K562 (cell line): ENCODE measurements around the gene C17orf114.

ENCODE experiments used
- ATAC-seq: fragments of 200-7000 bp; cut with Tn5 transposase; 3 replicates; pipeline ENCODE4 v1.9.1; 2020; ENCODE audit warnings: moderate library complexity
- BruUV-seq: library from RNA; stranded (reverse); fragments of 400-500 nt; replicated peaks from 2 replicates; lab custom pipeline; 2021; lab: Mats Ljungman, UMichigan
- CTCF ChIA-PET: fragments of 300-600 bp; formaldehyde crosslinking; extraction: SDS; loops from one replicate; lab custom pipeline; 2021; ENCODE audit warnings: low intra/inter-chr PET ratio; lab: Yijun Ruan, JAX
- POLR2A ChIA-PET: fragments of 300-600, 350-650 bp; sonication (Branson Sonifier 250); formaldehyde crosslinking; extraction: SDS; loops from one replicate; lab custom pipeline; 2021; ENCODE audit warnings: antibody characterized with exemption, inconsistent platforms; lab: Yijun Ruan, JAX
- DNase-seq, 4 experiments: peaks; one replicate each; pipeline versions ENCODE4 v3.0.0 to v3.0.0-alpha.2; 2011 to 2018; ENCODE audit warnings: low spot score in 3 of 4, mixed read lengths in 3 of 4; ENCODE audit errors: extremely low read depth in 1 of 4
- FAIRE-seq: peaks from 2 replicates; lab custom pipeline; 2011; peaks lifted over from hg19 to GRCh38; lab: Jason Lieb, UNC
- H2AFZ ChIP-seq: 2 replicates; pipeline ENCODE4 v1.6.0; 2011; ENCODE audit warnings: low read depth, low read length, control low read depth, inconsistent platforms
- H3K27ac ChIP-seq: fragments of 200-600 bp; 3 replicates; pipeline ENCODE4 v1.8.0; 2011; ENCODE audit warnings: low read depth, mild to moderate bottlenecking, control low read depth, inconsistent platforms, low read length, moderate library complexity, mixed read lengths; ENCODE audit errors: extremely low read depth
- H3K27me3 ChIP-seq, 2 experiments: fragments of 300-600 bp in 1 of 2; 2 replicates in 1 of 2; 3 replicates in 1 of 2; pipeline versions ENCODE4 v1.6.0 to v1.8.0; 2011; ENCODE audit warnings: inconsistent platforms in 2 of 2, low read length in 2 of 2, mild to moderate bottlenecking in 1 of 2, mixed read lengths in 1 of 2, moderate library complexity in 1 of 2; ENCODE audit not compliant: control insufficient read depth in 2 of 2, insufficient read depth in 2 of 2
- H3K36me3 ChIP-seq: fragments of 300-600 bp; 3 replicates; pipeline ENCODE4 v1.8.0; 2011; ENCODE audit warnings: mild to moderate bottlenecking, low read length, inconsistent platforms; ENCODE audit not compliant: control insufficient read depth, insufficient read depth
- H3K4me1 ChIP-seq, 2 experiments: fragments of 200-600 bp in 1 of 2; replicated peaks in 1 of 2; 2 replicates in 1 of 2; 3 replicates in 1 of 2; pipeline versions ENCODE4 v1.5.1 to v1.8.0; 2011; ENCODE audit warnings: inconsistent platforms in 2 of 2, low read length in 2 of 2, mild to moderate bottlenecking in 1 of 2, mixed read lengths in 1 of 2, moderate library complexity in 1 of 2; ENCODE audit not compliant: control insufficient read depth in 2 of 2, insufficient read depth in 2 of 2
- H3K4me2 ChIP-seq: 2 replicates; pipeline ENCODE4 v1.6.1; 2011; ENCODE audit warnings: low read length, control low read depth, inconsistent platforms, mixed read lengths; ENCODE audit not compliant: insufficient read depth
- H3K4me3 ChIP-seq: fragments of 200-600 bp; sonication (generic), shearing (Covaris generic); 2 replicates; pipeline ENCODE4 v1.5.1; 2016; ENCODE audit warnings: control low read depth, inconsistent platforms
- H3K79me2 ChIP-seq: fragments of 200-600 bp; 3 replicates; pipeline ENCODE4 v1.8.0; 2011; ENCODE audit warnings: low read length, inconsistent platforms; ENCODE audit not compliant: control insufficient read depth, insufficient read depth
- H3K9ac ChIP-seq, 2 experiments: 2 replicates each; pipeline versions ENCODE4 v1.6.0 to v1.6.1; 2011; ENCODE audit warnings: low read depth in 2 of 2, low read length in 2 of 2, control low read depth in 1 of 2, inconsistent platforms in 1 of 2, mild to moderate bottlenecking in 1 of 2, mixed read lengths in 1 of 2; ENCODE audit not compliant: insufficient read depth in 1 of 2
- H3K9me1 ChIP-seq: one replicate; pipeline ENCODE4 v1.6.0; 2011; ENCODE audit warnings: inconsistent platforms, mild to moderate bottlenecking, low read length, moderate library complexity; ENCODE audit not compliant: control insufficient read depth, insufficient read depth
- H3K9me3 ChIP-seq: replicated peaks from 2 replicates; pipeline ENCODE4 v1.5.1; 2011; ENCODE audit warnings: low read depth, low read length, inconsistent platforms; ENCODE audit not compliant: control insufficient read depth, insufficient read depth
- H4K20me1 ChIP-seq: replicated peaks from 2 replicates; pipeline ENCODE4 v1.6.1; 2011; ENCODE audit warnings: low read length, inconsistent platforms, mixed read lengths; ENCODE audit not compliant: control insufficient read depth, insufficient read depth
- ARID2 ChIP-seq: fragments of 450-650 bp; IDR thresholded peaks from 2 replicates; pipeline ENCODE4 v1.6.1; 2017; ENCODE audit warnings: antibody characterized with exemption, mild to moderate bottlenecking
- CEBPB ChIP-seq: fragments of 450-650 bp; IDR thresholded peaks from 2 replicates; pipeline ENCODE4 v1.6.1; 2016; ENCODE audit warnings: missing genetic modification characterization, missing compliant biosample characterization
- HES1 ChIP-seq: fragments of 450-650 bp; IDR thresholded peaks from 2 replicates; pipeline ENCODE4 v1.6.1; 2016; ENCODE audit warnings: low read depth, mild to moderate bottlenecking, moderate library complexity
- ID3 ChIP-seq, 2 experiments: fragments of 250-450 bp in 1 of 2; fragments of 450-650 bp in 1 of 2; sonication (Bioruptor Pico) in 1 of 2; IDR thresholded peaks; 2 replicates each; pipeline versions ENCODE4 v1.6.1 to v1.8.0; 2016 to 2021; ENCODE audit warnings: mild to moderate bottlenecking in 2 of 2, moderate library complexity in 2 of 2, missing compliant biosample characterization in 1 of 2, missing genetic modification characterization in 1 of 2
- LEF1 ChIP-seq: fragments of 450-650 bp; IDR thresholded peaks from 2 replicates; pipeline ENCODE4 v1.6.1; 2016; ENCODE audit warnings: mild to moderate bottlenecking
- MCM3 ChIP-seq: fragments of 450-650 bp; IDR thresholded peaks from 2 replicates; pipeline ENCODE4 v1.6.1; 2016
- MXD1 ChIP-seq: fragments of 250-450 bp; sonication (Bioruptor Pico); IDR thresholded peaks from 2 replicates; pipeline ENCODE4 v1.8.0; 2021; ENCODE audit warnings: borderline replicate concordance, mild to moderate bottlenecking, moderate library complexity; ENCODE audit not compliant: poor library complexity, severe bottlenecking
- NONO ChIP-seq, 2 experiments: fragments of 200-400 bp in 1 of 2; fragments of 450-650 bp in 1 of 2; formaldehyde crosslinking in 1 of 2; IDR thresholded peaks; 2 replicates each; pipeline ENCODE4 v1.6.1; 2017; ENCODE audit warnings: low read depth in 2 of 2, mild to moderate bottlenecking in 2 of 2, moderate library complexity in 2 of 2, low read length in 1 of 2
- SIN3A ChIP-seq, 2 experiments: fragments of 150-350 bp in 1 of 2; IDR thresholded peaks; 2 replicates each; pipeline ENCODE4 v1.6.1; 2011 to 2016; ENCODE audit warnings: borderline replicate concordance in 2 of 2, low read depth in 2 of 2, low read length in 2 of 2, mild to moderate bottlenecking in 2 of 2, moderate library complexity in 2 of 2; ENCODE audit not compliant: control insufficient read depth in 1 of 2
- STAT5A ChIP-seq: IDR thresholded peaks from 2 replicates; pipeline ENCODE4 v1.6.1; 2012; ENCODE audit warnings: low read length, inconsistent platforms, borderline replicate concordance
- USF1 ChIP-seq: sonication (generic); formaldehyde crosslinking; IDR thresholded peaks from 2 replicates; pipeline ENCODE4 v1.9.0; 2022; ENCODE audit warnings: mild to moderate bottlenecking, missing genetic modification reagents
- ZC3H4 ChIP-seq: sonication (generic); formaldehyde crosslinking; IDR thresholded peaks from 2 replicates; pipeline ENCODE4 v1.9.0; 2021; ENCODE audit warnings: missing genetic modification reagents, borderline replicate concordance
- WGBS: fragments of 100-300 bp; shearing (Covaris generic); methylation state at CpG from one replicate; pipeline ENCODE4 v1.1.6; 2016; ENCODE audit warnings: low coverage, mixed read lengths; ENCODE audit not compliant: insufficient coverage; ENCODE audit errors: missing lambda C conversion rate; 5-methylcytosine and 5-hydroxymethylcytosine counted together
- in situ Hi-C: fragments of 300-500 bp; cut with MboI; formaldehyde crosslinking; loops from 4 replicates; pipeline ENCODE4 v1.15.0; 2018; ENCODE audit warnings: inconsistent platforms, mixed read lengths
- intact Hi-C: fragments of 100-400 bp; cut with micrococcal nuclease; formaldehyde crosslinking; loops from 2 replicates; pipeline ENCODE4 v1.14.2; 2022

Gene C17orf114

GRCh38 chr17:4843321-4844000, 41.3 kb upstream of the C17orf114 start:
- Histone ChIP-seq H4K20me1 (peaks cover 10% of the 10 kb centered on the region; the same call in 1 of the 2 replicates), H3K4me1 (peaks cover 23 to 26% of the 10 kb centered on the region in 2 experiments), H3K4me3 (no peak overlapping the region), H3K9me1 (peaks cover 3% of the 10 kb centered on the region), H3K9ac (no peak overlapping the region), H3K79me2 (peaks cover 86% of the 10 kb centered on the region), H2AFZ (no peak overlapping the region), H3K27me3 (no peaks in the 10 kb centered on the region), H3K27ac (no peak overlapping the region), H3K4me2 (no peak overlapping the region), H3K36me3 (peaks cover 35% of the 10 kb centered on the region; the same call in 2 of the 3 replicates), H3K9me3 (no peaks in the 10 kb centered on the region)
- FAIRE-seq = no peak
- BruUV-seq = no TSS peak
- ChIA-PET CTCF (no interaction called here), POLR2A (no interaction called here)
- intact Hi-C loops = no loop called here
- no peak for DNase-seq
- 83% methylated on average over 4 of the region's 9 CpGs for WGBS
- in situ Hi-C loops = no loop called here
- no peak for TF ChIP-seq SIN3A (IDR thresholded peaks at IDR 0.05; ENCODE audit: borderline replicate concordance in 2 of 2, control insufficient read depth in 1 of 2, low read depth in 2 of 2, low read length in 2 of 2)
- TF ChIP-seq CEBPB (tag) = 0 out of 2 replicates have a peak, but pooled peaks have one; percentile 27
- ATAC-seq = no peak

GRCh38 chr17:4842376-4842775, 40.2 kb upstream of the C17orf114 start:
- Histone ChIP-seq H3K79me2 (peaks cover 88% of the 10 kb centered on the region), H3K4me2 (no peak overlapping the region), H3K9ac (no peak overlapping the region), H3K9me1 (peaks cover 3% of the 10 kb centered on the region), H2AFZ (no peak overlapping the region), H4K20me1 (peaks cover 8% of the 10 kb centered on the region; the same call in 1 of the 2 replicates), H3K27me3 (no peaks in the 10 kb centered on the region), H3K4me1 (peaks cover 26 to 36% of the 10 kb centered on the region in 2 experiments), H3K9me3 (no peaks in the 10 kb centered on the region), H3K36me3 (peaks cover 45% of the 10 kb centered on the region; the same call in 2 of the 3 replicates), H3K4me3 (no peak overlapping the region), H3K27ac (no peak overlapping the region)
- CTCF ChIA-PET = no interaction called here
- intact Hi-C loops = no loop called here
- no peak for ATAC-seq
- no TSS peak for BruUV-seq
- no peak for FAIRE-seq
- 100% methylated on average over 3 of the region's 3 CpGs for WGBS
- POLR2A ChIA-PET = no interaction called here
- in situ Hi-C loops = no loop called here
- DNase-seq = no peak
- TF ChIP-seq HES1 (no peak), ZC3H4 (CRISPR knock-in tag) (no peak), ID3 (CRISPR knock-in tag; IDR thresholded peaks at IDR 0.05) (no peak), ID3 (tag; IDR thresholded peaks at IDR 0.05) (no peak), MCM3 (no peak), MXD1 (no peak), ARID2 (no peak), NONO (IDR thresholded peaks at IDR 0.05; ENCODE audit: low read depth in 2 of 2, low read length in 1 of 2) (no peak), LEF1 (no peak), STAT5A (no peak), USF1 (CRISPR knock-in tag) (no peak)
